Head of caudate nucleus (tissue), 42 donors: Measurements from ENCODE around the gene CDK2.
"Not testable (repeated sequence)": the region's sequence is repeated elsewhere in the genome, so short reads cannot be mapped to it uniquely, and the experiment has no call there.

Source experiments
- DNase-seq, 42 donors: peaks; one replicate each; pipeline versions ENCODE4 v3.0.0 to v3.0.0-alpha.2; 2020 to 2021; ENCODE audit warnings: mixed read lengths in 7 of 42
- intact Hi-C: fragments of 100-400 bp; cut with DNase I; formaldehyde crosslinking; loops from one replicate; pipeline ENCODE4 v1.15.0; 2022

The CDK2 gene

GRCh38 chr12:55972456-55972855 lies 5.8 kb downstream of the CDK2 start:
- intact Hi-C loops, result loop anchor here (5.0 kb wide), 1 partner anchor 45 kb away; the partner anchor contains the start of gene PYM1
- DNase-seq, result no peak

DNA sequence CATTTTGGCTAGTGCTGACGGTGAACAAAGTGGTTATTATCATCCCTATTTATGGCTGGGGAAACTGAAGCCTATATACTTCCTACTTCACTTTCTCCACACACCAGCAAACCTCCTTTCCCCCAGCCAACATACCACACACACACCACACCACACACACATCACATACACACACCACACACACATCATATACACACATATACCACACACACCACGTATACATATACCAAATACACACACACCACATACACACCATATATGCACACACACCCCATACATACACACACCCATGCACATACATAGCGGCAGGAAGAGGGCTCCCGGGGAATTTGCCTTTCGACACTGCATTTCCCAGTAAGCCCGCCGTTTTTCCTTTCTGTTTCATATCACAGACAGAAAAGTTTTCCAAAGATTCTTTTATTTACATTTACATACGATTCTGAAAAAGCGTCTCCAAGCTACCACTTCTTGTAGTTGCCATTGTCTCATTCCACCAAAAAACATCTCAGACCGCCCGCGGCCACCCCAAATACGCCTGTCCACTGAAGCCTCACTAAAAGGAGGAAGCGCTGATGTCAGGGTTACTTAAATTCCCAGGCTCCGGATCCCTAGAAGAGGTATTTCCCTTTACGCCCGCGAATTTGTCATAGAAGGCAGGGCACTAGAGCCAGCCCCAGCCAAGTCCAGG lies 6.4 kb downstream of the CDK2 start:
- intact Hi-C loops, result loop anchor here (5.0 kb wide), 1 partner anchor 46 kb away; the partner anchor contains the start of gene PYM1

GRCh38 chr12:55973599-55974307 lies 7.1 kb downstream of the CDK2 start, which contains the start of gene RAB5B:
RAB5B (plus strand) TSS chr12:55974078; CDS start chr12:55986961, 12,883 bp downstream.
- intact Hi-C loops, result loop anchor here (5.0 kb wide), 1 partner anchor 46 kb away; the partner anchor contains the start of gene PYM1

More for the DNA sequence above, 6.4 kb downstream of the CDK2 start:
- peak in 13 of 42 donors; percentile 3 to 48 (median 31) for DNase-seq

DNA sequence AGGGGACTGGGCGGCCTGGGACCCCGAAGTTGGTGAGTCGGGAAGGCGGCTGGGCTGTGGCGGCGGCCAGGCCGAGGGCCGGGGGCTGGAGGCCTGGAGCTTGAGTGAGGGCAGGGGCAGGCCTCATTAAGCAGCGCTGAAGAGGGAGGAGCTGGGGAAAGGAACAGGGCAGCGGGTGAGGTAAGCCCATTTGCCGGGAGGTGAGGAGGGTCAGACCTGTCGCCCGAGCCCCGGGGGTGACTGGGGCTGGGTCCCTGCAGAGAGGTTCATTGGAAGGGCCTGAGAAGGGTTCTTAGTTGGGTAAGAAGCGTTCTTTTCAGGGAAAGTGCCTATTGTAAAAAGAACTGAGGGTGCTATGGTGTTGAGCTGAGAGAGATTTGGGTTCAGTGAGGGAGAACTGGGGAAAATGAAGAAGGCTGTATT lies 7.7 kb downstream of the CDK2 start:
- intact Hi-C loops, result loop anchor here (5.0 kb wide), 1 partner anchor 47 kb away; the partner anchor contains the start of gene PYM1
- DNase-seq, result peak in 11 of 42 donors; percentile 15 to 57 (median 31)

More at GRCh38 chr12:55973599-55974307, 7.1 kb downstream of the CDK2 start, which contains the start of gene RAB5B:
- peak; percentile 96 to 100 (median 100) for DNase-seq

DNA sequence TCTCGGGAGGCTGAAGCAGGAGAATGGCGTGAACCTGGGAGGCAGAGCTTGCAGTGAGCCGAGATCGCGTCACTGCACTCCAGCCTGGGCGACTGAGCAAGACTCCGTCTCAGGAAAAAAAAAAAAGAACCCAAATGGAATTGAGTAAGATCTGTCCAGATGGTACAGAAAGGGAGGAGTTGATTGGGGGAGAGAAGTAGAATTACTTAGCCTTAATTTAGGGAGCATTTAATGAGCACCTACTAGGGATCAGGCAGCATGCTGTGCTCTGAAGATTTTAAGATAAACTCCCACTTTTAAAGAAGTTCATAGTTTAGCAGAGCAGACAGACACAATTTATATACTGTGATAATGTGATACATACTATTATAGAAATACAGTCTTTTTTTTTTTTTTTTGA lies 11.8 kb downstream of the CDK2 start:
- intact Hi-C loops, result no loop called here
- no peak for DNase-seq

DNA sequence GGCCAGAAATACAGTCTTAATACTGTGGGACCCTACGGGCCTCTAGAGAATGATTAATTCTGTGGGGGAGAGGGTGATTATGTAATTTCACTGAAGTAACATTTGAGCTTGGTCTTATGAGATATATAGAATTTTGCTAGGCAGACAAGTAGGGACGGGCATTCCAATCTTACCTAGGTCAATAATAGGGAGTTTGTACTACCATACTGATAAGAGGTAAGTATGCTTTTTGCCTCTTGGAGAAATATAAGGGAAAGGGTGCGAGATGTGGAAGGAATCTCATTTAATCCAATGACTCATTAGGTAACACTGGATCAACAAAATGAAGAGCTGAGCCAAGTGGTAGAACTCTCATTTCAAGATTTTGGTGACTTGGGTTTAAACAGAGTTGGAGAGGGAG lies 12.4 kb downstream of the CDK2 start:
- DNase-seq, result no peak
- intact Hi-C loops, result no loop called here

DNA sequence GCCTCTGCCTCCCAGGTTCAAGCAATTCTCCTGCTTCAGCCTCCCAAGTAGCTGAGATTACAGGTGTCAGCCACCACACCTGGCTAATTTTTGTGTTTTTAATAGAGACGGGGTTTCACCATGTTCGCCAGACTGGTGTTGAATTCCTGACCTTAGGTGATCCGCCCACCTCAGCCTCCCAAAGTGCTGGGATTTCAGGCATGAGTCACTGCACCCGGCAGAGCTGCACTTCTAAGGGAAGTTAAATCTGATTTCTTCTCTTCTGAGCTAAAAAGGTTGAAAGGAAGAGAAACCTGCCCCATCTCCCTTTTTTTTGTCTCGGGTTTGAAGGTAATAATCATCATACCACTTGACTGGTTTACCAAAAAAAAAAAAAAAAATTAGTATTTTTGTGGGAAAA lies 15.3 kb downstream of the CDK2 start:
- intact Hi-C loops, result not testable (repeated sequence)

GRCh38 chr12:55982319-55982936 lies 15.8 kb downstream of the CDK2 start:
- intact Hi-C loops, result no loop called here
- no peak for DNase-seq

More for the DNA sequence above, 15.3 kb downstream of the CDK2 start:
- DNase-seq, result peak in 35 of 42 donors; percentile 5 to 80 (median 53)

DNA sequence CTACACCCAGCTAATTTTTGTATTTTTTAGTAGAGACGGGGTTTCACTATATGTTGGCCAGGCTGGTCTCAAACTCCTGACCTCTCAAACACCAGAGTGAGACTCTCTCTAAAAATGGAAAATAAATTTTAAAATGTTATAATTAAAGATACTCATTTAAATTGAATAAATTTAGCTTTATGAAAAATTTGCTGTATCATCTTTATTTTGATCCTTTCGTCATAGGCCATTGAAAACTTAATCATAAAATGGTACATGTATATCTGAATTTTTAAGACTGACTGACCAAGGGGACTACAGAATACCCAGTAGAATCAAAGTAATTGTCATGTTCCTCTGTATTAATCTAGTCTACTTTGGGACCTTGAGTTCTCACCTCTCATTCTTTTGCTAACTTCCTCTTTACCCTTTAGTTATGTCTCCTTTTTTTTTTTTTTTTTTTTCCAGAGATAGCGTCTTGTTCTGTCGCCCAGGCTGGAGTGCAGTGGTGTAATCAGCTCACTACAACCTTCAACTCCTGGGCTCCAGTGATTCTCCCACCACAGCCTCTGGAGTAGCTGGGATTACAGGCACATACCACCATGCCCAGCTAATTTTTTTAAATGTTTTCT lies 16.7 kb downstream of the CDK2 start:
- no peak for DNase-seq

DNA sequence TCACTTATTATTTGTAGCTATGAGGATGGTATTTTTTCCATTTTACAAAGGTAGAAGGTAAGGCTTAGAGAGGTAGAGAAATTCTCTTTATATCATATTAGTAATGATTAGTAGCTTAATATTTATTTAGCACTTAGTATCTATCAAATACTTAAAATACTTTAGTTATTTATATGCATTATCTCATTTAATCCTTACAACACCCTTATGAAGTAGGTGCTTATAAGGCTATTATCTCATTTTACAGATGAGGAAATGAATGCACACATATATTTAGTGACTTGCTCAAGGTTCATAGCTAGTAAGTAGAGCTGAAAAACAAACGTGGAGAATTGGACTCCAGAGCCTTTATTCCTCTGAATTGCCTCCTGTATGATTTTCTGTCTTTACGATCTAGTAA lies 18.2 kb downstream of the CDK2 start:
- intact Hi-C loops, result no loop called here

More for the DNA sequence above, 16.7 kb downstream of the CDK2 start:
- intact Hi-C loops, result no loop called here

DNA sequence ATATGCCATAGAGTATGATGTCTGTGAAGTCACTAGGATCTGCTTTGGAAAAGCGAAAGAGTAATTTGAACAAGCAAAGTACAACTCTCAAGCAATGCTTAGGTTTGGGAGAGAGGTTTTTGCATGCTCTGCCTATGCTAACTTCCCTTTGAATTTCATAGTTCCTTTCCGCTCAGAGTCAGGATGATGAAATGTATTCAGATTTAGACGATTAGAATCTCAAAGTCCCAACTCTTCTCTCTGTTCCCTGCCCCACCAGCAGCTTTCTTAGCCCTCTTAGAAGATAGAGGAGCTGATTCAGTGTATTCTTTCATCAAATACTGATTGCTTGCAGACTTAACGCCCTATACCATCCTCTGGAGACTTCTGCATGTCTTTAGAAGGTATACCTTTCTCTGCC lies 18.7 kb downstream of the CDK2 start:
- intact Hi-C loops, result no loop called here
- no peak for DNase-seq

More for the DNA sequence above, 18.2 kb downstream of the CDK2 start:
- no peak for DNase-seq

DNA sequence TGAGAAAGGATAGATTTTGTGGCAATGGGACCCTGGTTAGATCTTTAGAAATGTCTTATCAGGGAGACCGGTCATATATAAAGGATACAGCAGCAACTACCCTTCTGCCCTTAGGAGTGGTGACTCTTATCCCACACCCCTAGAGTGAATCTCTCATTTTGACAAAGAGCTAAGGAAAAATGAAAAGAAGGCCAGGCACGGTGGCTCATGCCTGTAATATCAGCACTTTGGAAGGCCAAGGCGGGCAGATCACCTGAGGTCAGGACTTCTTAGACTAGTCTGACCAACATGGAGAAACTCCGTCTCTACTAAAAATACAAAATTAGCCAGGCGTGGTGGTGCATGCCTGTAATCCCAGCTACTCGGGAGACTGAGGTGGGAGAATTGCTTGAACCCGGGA lies 19.3 kb downstream of the CDK2 start:
- DNase-seq, intact Hi-C loops: not testable (repeated sequence)

GRCh38 chr12:55991110-55991509 lies 24.5 kb downstream of the CDK2 start:
- DNase-seq, result no peak
- intact Hi-C loops, result loop anchor here (10.0 kb wide), 1 partner anchor 114 kb away; the partner anchor contains the start of gene PA2G4

DNA sequence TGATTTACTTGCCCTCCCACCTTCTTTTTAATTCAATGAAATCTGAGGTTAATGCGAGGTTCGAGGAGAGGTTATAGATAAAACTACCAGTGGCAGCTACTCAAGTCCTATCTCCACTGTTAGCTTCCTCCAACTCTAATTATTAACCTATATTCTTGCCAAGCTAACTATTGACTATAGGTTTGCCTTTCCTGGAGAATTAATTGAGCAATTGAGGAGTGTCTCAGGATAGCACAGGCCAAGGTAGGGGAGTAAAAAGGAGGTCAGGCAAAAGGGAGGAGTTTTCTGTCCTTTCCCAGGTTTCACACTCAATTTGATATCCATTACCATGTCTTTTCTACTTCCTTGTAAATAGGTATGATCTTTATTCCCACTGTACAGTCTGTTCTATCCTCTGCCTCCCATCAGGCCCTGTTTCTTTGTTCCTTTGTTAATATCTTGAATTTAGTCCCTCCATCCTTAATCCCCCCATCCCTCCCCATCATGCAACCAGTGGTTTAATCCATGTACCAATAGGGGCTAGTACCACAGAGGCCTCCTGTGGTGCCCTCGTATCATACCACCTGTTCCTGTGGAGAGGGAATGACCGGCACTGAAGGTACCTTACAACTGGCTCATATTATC lies 26.7 kb downstream of the CDK2 start:
- DNase-seq, result no peak
- intact Hi-C loops, result loop anchor here (10.0 kb wide), 1 partner anchor 111 kb away; the partner anchor contains the start of gene PA2G4

GRCh38 chr12:55995366-55995765 lies 28.7 kb downstream of the CDK2 start:
- intact Hi-C loops, result loop anchor here (5.0 to 10.0 kb wide), 2 partner anchors 47 to 109 kb away; partner anchors contain the start of genes PA2G4 and RPS26
- DNase-seq, result no peak

GRCh38 chr12:55996201-55996714 lies 29.6 kb downstream of the CDK2 start:
- DNase-seq, result peak in 41 of 42 donors; percentile 33 to 87 (median 65)
- intact Hi-C loops, result loop anchor here (5.0 to 10.0 kb wide), 2 partner anchors 46 to 109 kb away; partner anchors contain the start of genes PA2G4 and RPS26

- DNase-seq, result peak; percentile 89 to 99 (median 98)
- intact Hi-C loops, result loop anchor here (5.0 to 10.0 kb wide), 2 partner anchors 45 to 108 kb away; partner anchors contain the start of genes PA2G4 and RPS26
Measured at GRCh38 chr12:55996715-55997534, 30.3 kb downstream of the CDK2 start, which contains the start of gene SUOX. SUOX (plus strand) TSS chr12:55997276; CDS start chr12:56002222, 4,946 bp downstream.
